Measurements from ENCODE around the gene WDR12.

DNA sequence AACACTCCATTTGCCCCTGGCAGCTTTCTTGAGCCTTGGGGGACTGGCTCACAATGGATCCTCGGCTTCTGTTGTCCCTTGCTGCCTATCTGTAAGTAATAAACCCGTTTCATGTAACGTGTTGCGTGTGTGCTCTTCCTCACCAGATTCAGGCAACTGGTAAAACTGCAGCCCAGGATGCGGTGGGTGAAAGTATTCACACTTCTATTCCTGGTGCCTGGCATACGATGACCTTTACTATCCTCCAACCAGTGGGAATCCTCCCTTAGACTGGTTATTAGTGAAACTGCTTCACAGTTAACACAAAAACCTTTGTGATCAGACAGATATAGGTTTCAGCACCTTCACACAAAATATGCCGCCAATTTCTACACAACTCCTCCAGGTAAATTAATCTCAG is 26.3 kb downstream of the WDR12 start:
- TF ChIP-seq, protein P1, sequence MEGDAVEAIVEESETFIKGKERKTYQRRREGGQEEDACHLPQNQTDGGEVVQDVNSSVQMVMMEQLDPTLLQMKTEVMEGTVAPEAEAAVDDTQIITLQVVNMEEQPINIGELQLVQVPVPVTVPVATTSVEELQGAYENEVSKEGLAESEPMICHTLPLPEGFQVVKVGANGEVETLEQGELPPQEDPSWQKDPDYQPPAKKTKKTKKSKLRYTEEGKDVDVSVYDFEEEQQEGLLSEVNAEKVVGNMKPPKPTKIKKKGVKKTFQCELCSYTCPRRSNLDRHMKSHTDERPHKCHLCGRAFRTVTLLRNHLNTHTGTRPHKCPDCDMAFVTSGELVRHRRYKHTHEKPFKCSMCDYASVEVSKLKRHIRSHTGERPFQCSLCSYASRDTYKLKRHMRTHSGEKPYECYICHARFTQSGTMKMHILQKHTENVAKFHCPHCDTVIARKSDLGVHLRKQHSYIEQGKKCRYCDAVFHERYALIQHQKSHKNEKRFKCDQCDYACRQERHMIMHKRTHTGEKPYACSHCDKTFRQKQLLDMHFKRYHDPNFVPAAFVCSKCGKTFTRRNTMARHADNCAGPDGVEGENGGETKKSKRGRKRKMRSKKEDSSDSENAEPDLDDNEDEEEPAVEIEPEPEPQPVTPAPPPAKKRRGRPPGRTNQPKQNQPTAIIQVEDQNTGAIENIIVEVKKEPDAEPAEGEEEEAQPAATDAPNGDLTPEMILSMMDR (IDR thresholded peaks at IDR 0.05; ENCODE audit: low read length) = no peak
- TF ChIP-seq EZH2 (optimal IDR thresholded peaks at IDR 0.05; ENCODE audit: low read depth, low read length) = no peak
